GM23338 (cell line): ENCODE measurements around the gene ATP9B. TPM values are rescaled to one million over a fixed set of nuclear protein-coding genes. Genes with fewer than 3 reads are reported as not detected.

Source experiments
- ATAC-seq: fragments of 200-7000 bp; cut with Tn5 transposase; 3 replicates; pipeline ENCODE4 v1.9.1; 2020
- DNase-seq: peaks from one replicate; pipeline ENCODE4 v3.0.0-alpha.2; 2015; ENCODE audit warnings: low spot score
- H2AFZ ChIP-seq: fragments of 200-600 bp; sonication (generic); 2 replicates; pipeline ENCODE4 v1.8.0; 2016; ENCODE audit warnings: antibody characterized with exemption, mild to moderate bottlenecking, moderate library complexity
- H3F3A ChIP-seq: fragments of 200-600 bp; sonication (generic); replicated peaks from 2 replicates; pipeline ENCODE4 v1.8.0; 2017; ENCODE audit warnings: antibody characterized with exemption, mixed run types, low read depth
- H3K27ac ChIP-seq: fragments of 200-600 bp; sonication (generic); 2 replicates; pipeline ENCODE4 v1.6.1; 2016; ENCODE audit warnings: low read depth
- H3K27me3 ChIP-seq: fragments of 200-600 bp; sonication (generic); 2 replicates; pipeline ENCODE4 v1.8.0; 2016; ENCODE audit warnings: mild to moderate bottlenecking, mixed run types, moderate library complexity; ENCODE audit not compliant: insufficient read depth
- H3K36me3 ChIP-seq: fragments of 200-600 bp; sonication (generic); 2 replicates; pipeline ENCODE4 v1.8.0; 2016; ENCODE audit warnings: mild to moderate bottlenecking; ENCODE audit not compliant: insufficient read depth
- H3K4me1 ChIP-seq: fragments of 200-600 bp; sonication (generic); 2 replicates; pipeline ENCODE4 v1.8.0; 2016; ENCODE audit warnings: mild to moderate bottlenecking, moderate library complexity; ENCODE audit not compliant: insufficient read depth
- H3K4me2 ChIP-seq: fragments of 200-600 bp; sonication (generic); 2 replicates; pipeline ENCODE4 v1.7.1; 2017; ENCODE audit warnings: mixed run types
- H3K4me3 ChIP-seq: fragments of 200-600 bp; sonication (generic); 2 replicates; pipeline ENCODE4 v1.6.1; 2016; ENCODE audit warnings: mixed run types
- H3K79me2 ChIP-seq: fragments of 200-600 bp; sonication (generic); replicated peaks from 2 replicates; pipeline ENCODE4 v1.8.0; 2017; ENCODE audit warnings: mild to moderate bottlenecking; ENCODE audit not compliant: insufficient read depth
- H3K9me2 ChIP-seq: fragments of 200-600 bp; sonication (generic); 2 replicates; pipeline ENCODE4 v1.8.0; 2017; ENCODE audit not compliant: insufficient read depth
- H4K20me1 ChIP-seq: fragments of 200-600 bp; sonication (generic); replicated peaks from 2 replicates; pipeline ENCODE4 v1.8.0; 2017; ENCODE audit warnings: mild to moderate bottlenecking; ENCODE audit not compliant: insufficient read depth
- H3K27ac Mint-ChIP-seq: 2 replicates; pipeline ENCODE4 v1.8.0; 2020; ENCODE audit warnings: inconsistent platforms, mild to moderate bottlenecking, moderate library complexity, mixed read lengths
- H3K27me3 Mint-ChIP-seq: 3 replicates; pipeline ENCODE4 v1.8.0; 2022; ENCODE audit warnings: low read depth, mild to moderate bottlenecking, moderate library complexity, mixed read lengths, inconsistent platforms; ENCODE audit not compliant: insufficient read depth, poor library complexity
- H3K36me3 Mint-ChIP-seq: 3 replicates; pipeline ENCODE4 v1.8.0; 2021; ENCODE audit warnings: low read depth, mild to moderate bottlenecking, inconsistent platforms, moderate library complexity, mixed read lengths
- H3K4me1 Mint-ChIP-seq: 3 replicates; pipeline ENCODE4 v1.8.0; 2020; ENCODE audit warnings: mild to moderate bottlenecking, inconsistent platforms, mixed read lengths
- H3K4me3 Mint-ChIP-seq: 3 replicates; pipeline ENCODE4 v1.8.0; 2021; ENCODE audit warnings: moderate library complexity, mild to moderate bottlenecking, inconsistent platforms, mixed read lengths
- H3K9me3 Mint-ChIP-seq: 3 replicates; pipeline ENCODE4 v1.8.0; 2020; ENCODE audit warnings: moderate library complexity, mild to moderate bottlenecking, inconsistent platforms, mixed read lengths
- CREB1 ChIP-seq: fragments of 250-450 bp; sonication (Bioruptor Pico); IDR thresholded peaks from 2 replicates; pipeline ENCODE4 v1.5.0; 2020; ENCODE audit warnings: low read depth, mild to moderate bottlenecking, moderate library complexity
- EZH2 ChIP-seq: fragments of 200-600 bp; sonication (generic); IDR thresholded peaks from one replicate; pipeline ENCODE4 v1.8.0; 2017; ENCODE audit warnings: antibody characterized with exemption, mild to moderate bottlenecking, low read depth; ENCODE audit not compliant: unreplicated experiment
- EZH2phosphoT487 ChIP-seq: fragments of 200-600 bp; sonication (generic); IDR thresholded peaks from one replicate; pipeline ENCODE4 v1.8.1; 2018; ENCODE audit warnings: antibody characterized with exemption; ENCODE audit not compliant: unreplicated experiment
- JUNB ChIP-seq: IDR thresholded peaks from one replicate; pipeline ENCODE4 v1.6.1; 2016; ENCODE audit warnings: antibody characterized with exemption; ENCODE audit not compliant: unreplicated experiment
- NANOG ChIP-seq: IDR thresholded peaks from 2 replicates; pipeline ENCODE4 v1.6.1; 2016; ENCODE audit warnings: antibody characterized with exemption, borderline replicate concordance
- POLR2AphosphoS5 ChIP-seq: IDR thresholded peaks from 2 replicates; pipeline ENCODE4 v1.6.1; 2016; ENCODE audit warnings: antibody characterized with exemption, low read depth
- STAT1 ChIP-seq: IDR thresholded peaks from one replicate; pipeline ENCODE4 v1.6.1; 2016; ENCODE audit warnings: antibody characterized with exemption; ENCODE audit not compliant: unreplicated experiment
- ZNF114 ChIP-seq: fragments of 250-450 bp; sonication (Bioruptor Pico); IDR thresholded peaks from 2 replicates; pipeline ENCODE4 v1.5.0; 2020; ENCODE audit warnings: mild to moderate bottlenecking, moderate library complexity
- ZNF331 ChIP-seq: fragments of 250-450 bp; sonication (Bioruptor Pico); IDR thresholded peaks from 2 replicates; pipeline ENCODE4 v1.5.0; 2020; ENCODE audit warnings: low read depth, mild to moderate bottlenecking, moderate library complexity
- polyA plus RNA-seq: library from polyadenylated mRNA; unstranded; fragments of >200 nt; fragmentation: Nextera tagmentation; extraction: Ambion mirVana; gene quantifications from 2 replicates; pipeline ENCODE4 v1.2.1, GENCODE V29; 2016
- total RNA-seq: library from RNA; depleted of rRNA; stranded (reverse); fragments of >200 nt; shearing (Covaris generic); gene quantifications from 2 replicates; pipeline ENCODE4 v1.2.3, GENCODE V29; 2014
- TF ChIP-seq, protein P1 (sequence below), 2 experiments: fragments of 200-600 bp in 1 of 2; sonication (generic) in 1 of 2; conservative IDR thresholded peaks; 2 replicates each; pipeline versions ENCODE4 v1.5.1 to v1.6.1; 2016 to 2017; ENCODE audit warnings: antibody characterized with exemption in 2 of 2, low read depth in 2 of 2, mild to moderate bottlenecking in 2 of 2, moderate library complexity in 1 of 2
- TF ChIP-seq, protein P2 (sequence below): IDR thresholded peaks from 2 replicates; pipeline ENCODE4 v1.6.1; 2016; ENCODE audit warnings: antibody characterized with exemption
- TF ChIP-seq, protein P3 (sequence below): IDR thresholded peaks from one replicate; pipeline ENCODE4 v1.6.1; 2018; ENCODE audit warnings: antibody characterized with exemption; ENCODE audit not compliant: unreplicated experiment
- TF ChIP-seq, protein P4 (sequence below): fragments of 250-450 bp; sonication (Bioruptor Pico); IDR thresholded peaks from 2 replicates; pipeline ENCODE4 v1.5.0; 2020; ENCODE audit warnings: mild to moderate bottlenecking, moderate library complexity

The ATP9B gene
- total and polyA plus RNA-seq, 2 experiments from 2014 or later, result 14.2 to 25.6 TPM

DNA sequence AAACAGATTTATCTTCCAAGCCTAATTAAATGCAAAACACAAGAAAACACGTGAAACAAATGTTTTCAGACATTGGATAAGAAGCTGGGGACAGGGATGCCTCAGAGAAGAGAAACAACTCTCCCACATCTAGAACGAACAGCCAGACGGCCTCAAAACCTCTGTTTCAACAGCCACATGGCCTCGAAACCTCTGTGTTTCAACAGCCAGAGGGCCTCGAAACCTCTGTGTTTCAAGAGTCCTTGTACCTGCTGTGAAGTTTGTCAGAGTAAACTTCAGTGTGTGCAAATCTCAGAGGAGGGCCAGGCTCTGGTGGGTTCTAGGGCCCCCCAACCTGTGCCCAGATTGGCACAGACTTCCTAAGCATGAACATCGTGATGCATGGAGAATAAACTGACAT, 283.2 kb downstream of the ATP9B start:
- H3K36me3 ChIP-seq, result no peaks in the 10 kb centered on the region
- no peak for TF ChIP-seq NANOG
- TF ChIP-seq EZH2phosphoT487, result no peak
- TF ChIP-seq ZNF114 (CRISPR knock-in tag), result no peak
- TF ChIP-seq, protein P1, sequence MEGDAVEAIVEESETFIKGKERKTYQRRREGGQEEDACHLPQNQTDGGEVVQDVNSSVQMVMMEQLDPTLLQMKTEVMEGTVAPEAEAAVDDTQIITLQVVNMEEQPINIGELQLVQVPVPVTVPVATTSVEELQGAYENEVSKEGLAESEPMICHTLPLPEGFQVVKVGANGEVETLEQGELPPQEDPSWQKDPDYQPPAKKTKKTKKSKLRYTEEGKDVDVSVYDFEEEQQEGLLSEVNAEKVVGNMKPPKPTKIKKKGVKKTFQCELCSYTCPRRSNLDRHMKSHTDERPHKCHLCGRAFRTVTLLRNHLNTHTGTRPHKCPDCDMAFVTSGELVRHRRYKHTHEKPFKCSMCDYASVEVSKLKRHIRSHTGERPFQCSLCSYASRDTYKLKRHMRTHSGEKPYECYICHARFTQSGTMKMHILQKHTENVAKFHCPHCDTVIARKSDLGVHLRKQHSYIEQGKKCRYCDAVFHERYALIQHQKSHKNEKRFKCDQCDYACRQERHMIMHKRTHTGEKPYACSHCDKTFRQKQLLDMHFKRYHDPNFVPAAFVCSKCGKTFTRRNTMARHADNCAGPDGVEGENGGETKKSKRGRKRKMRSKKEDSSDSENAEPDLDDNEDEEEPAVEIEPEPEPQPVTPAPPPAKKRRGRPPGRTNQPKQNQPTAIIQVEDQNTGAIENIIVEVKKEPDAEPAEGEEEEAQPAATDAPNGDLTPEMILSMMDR (conservative IDR thresholded peaks at IDR 0.05; ENCODE audit: low read depth in 2 of 2), result no peak
- TF ChIP-seq STAT1, result no peak
- no peak for TF ChIP-seq JUNB
- TF ChIP-seq POLR2AphosphoS5, result no peak
- TF ChIP-seq, protein P2, sequence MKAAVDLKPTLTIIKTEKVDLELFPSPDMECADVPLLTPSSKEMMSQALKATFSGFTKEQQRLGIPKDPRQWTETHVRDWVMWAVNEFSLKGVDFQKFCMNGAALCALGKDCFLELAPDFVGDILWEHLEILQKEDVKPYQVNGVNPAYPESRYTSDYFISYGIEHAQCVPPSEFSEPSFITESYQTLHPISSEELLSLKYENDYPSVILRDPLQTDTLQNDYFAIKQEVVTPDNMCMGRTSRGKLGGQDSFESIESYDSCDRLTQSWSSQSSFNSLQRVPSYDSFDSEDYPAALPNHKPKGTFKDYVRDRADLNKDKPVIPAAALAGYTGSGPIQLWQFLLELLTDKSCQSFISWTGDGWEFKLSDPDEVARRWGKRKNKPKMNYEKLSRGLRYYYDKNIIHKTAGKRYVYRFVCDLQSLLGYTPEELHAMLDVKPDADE, result no peak
- TF ChIP-seq ZNF331 (CRISPR knock-in tag), result no peak
- TF ChIP-seq, protein P3, sequence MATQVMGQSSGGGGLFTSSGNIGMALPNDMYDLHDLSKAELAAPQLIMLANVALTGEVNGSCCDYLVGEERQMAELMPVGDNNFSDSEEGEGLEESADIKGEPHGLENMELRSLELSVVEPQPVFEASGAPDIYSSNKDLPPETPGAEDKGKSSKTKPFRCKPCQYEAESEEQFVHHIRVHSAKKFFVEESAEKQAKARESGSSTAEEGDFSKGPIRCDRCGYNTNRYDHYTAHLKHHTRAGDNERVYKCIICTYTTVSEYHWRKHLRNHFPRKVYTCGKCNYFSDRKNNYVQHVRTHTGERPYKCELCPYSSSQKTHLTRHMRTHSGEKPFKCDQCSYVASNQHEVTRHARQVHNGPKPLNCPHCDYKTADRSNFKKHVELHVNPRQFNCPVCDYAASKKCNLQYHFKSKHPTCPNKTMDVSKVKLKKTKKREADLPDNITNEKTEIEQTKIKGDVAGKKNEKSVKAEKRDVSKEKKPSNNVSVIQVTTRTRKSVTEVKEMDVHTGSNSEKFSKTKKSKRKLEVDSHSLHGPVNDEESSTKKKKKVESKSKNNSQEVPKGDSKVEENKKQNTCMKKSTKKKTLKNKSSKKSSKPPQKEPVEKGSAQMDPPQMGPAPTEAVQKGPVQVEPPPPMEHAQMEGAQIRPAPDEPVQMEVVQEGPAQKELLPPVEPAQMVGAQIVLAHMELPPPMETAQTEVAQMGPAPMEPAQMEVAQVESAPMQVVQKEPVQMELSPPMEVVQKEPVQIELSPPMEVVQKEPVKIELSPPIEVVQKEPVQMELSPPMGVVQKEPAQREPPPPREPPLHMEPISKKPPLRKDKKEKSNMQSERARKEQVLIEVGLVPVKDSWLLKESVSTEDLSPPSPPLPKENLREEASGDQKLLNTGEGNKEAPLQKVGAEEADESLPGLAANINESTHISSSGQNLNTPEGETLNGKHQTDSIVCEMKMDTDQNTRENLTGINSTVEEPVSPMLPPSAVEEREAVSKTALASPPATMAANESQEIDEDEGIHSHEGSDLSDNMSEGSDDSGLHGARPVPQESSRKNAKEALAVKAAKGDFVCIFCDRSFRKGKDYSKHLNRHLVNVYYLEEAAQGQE, result no peak
- TF ChIP-seq EZH2, result no peak
- TF ChIP-seq CREB1 (CRISPR knock-in tag), result no peak
- TF ChIP-seq, protein P4, sequence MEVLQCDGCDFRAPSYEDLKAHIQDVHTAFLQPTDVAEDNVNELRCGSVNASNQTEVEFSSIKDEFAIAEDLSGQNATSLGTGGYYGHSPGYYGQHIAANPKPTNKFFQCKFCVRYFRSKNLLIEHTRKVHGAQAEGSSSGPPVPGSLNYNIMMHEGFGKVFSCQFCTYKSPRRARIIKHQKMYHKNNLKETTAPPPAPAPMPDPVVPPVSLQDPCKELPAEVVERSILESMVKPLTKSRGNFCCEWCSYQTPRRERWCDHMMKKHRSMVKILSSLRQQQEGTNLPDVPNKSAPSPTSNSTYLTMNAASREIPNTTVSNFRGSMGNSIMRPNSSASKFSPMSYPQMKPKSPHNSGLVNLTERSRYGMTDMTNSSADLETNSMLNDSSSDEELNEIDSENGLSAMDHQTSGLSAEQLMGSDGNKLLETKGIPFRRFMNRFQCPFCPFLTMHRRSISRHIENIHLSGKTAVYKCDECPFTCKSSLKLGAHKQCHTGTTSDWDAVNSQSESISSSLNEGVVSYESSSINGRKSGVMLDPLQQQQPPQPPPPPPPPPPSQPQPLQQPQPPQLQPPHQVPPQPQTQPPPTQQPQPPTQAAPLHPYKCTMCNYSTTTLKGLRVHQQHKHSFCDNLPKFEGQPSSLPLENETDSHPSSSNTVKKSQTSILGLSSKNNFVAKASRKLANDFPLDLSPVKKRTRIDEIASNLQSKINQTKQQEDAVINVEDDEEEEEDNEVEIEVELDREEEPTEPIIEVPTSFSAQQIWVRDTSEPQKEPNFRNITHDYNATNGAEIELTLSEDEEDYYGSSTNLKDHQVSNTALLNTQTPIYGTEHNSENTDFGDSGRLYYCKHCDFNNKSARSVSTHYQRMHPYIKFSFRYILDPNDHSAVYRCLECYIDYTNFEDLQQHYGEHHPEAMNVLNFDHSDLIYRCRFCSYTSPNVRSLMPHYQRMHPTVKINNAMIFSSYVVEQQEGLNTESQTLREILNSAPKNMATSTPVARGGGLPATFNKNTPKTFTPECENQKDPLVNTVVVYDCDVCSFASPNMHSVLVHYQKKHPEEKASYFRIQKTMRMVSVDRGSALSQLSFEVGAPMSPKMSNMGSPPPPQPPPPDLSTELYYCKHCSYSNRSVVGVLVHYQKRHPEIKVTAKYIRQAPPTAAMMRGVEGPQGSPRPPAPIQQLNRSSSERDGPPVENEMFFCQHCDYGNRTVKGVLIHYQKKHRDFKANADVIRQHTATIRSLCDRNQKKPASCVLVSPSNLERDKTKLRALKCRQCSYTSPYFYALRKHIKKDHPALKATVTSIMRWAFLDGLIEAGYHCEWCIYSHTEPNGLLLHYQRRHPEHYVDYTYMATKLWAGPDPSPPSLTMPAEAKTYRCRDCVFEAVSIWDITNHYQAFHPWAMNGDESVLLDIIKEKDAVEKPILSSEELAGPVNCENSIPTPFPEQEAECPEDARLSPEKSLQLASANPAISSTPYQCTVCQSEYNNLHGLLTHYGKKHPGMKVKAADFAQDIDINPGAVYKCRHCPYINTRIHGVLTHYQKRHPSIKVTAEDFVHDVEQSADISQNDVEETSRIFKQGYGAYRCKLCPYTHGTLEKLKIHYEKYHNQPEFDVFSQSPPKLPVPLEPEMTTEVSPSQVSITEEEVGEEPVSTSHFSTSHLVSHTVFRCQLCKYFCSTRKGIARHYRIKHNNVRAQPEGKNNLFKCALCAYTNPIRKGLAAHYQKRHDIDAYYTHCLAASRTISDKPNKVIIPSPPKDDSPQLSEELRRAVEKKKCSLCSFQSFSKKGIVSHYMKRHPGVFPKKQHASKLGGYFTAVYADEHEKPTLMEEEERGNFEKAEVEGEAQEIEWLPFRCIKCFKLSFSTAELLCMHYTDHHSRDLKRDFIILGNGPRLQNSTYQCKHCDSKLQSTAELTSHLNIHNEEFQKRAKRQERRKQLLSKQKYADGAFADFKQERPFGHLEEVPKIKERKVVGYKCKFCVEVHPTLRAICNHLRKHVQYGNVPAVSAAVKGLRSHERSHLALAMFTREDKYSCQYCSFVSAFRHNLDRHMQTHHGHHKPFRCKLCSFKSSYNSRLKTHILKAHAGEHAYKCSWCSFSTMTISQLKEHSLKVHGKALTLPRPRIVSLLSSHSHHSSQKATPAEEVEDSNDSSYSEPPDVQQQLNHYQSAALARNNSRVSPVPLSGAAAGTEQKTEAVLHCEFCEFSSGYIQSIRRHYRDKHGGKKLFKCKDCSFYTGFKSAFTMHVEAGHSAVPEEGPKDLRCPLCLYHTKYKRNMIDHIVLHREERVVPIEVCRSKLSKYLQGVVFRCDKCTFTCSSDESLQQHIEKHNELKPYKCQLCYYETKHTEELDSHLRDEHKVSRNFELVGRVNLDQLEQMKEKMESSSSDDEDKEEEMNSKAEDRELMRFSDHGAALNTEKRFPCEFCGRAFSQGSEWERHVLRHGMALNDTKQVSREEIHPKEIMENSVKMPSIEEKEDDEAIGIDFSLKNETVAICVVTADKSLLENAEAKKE (CRISPR knock-in tag), result no peak
- no peaks in the 10 kb centered on the region; the same call in 1 of the 2 replicates for H4K20me1 ChIP-seq
- Mint-ChIP-seq H3K27ac (no peak overlapping the region), H3K9me3 (no peaks in the 10 kb centered on the region), H3K4me1 (no peaks in the 10 kb centered on the region; the same call in 1 of the 3 replicates), H3K27me3 (peaks cover 2% of the 10 kb centered on the region), H3K4me3 (no peak overlapping the region), H3K36me3 (peaks cover 2% of the 10 kb centered on the region; the same call in 2 of the 3 replicates)
- no peaks in the 10 kb centered on the region for H3K9me2 ChIP-seq
- DNase-seq, result no peak
- no peaks in the 10 kb centered on the region for H3F3A ChIP-seq
- H2AFZ ChIP-seq, result no peak overlapping the region
- H3K27me3 ChIP-seq, result no peaks in the 10 kb centered on the region
- H3K4me3 ChIP-seq, result no peak overlapping the region
- no peak overlapping the region for H3K4me2 ChIP-seq
- no peaks in the 10 kb centered on the region for H3K79me2 ChIP-seq
- no peak for ATAC-seq
- no peaks in the 10 kb centered on the region for H3K4me1 ChIP-seq
- no peak overlapping the region for H3K27ac ChIP-seq
